ENCODE data around the gene HNRNPL.

The HNRNPL gene

GRCh38 chr19:38842439-38843174 is 7.2 kb downstream of the HNRNPL start:
- POLR2A ChIA-PET, result interaction anchor here (0.7 to 2.5 kb wide), 2 partner anchors 11 to 140 kb away, joined by 3 to 10 read pairs; partner anchors contain the start of gene ECH1
- DNase-seq (ENCODE audit: extremely low spot score), result no peak
- TF ChIP-seq CTCF (IDR thresholded peaks at IDR 0.05; ENCODE audit: control extremely low read depth, extremely low read depth, low read depth, missing control alignments), result no peak
- CTCF ChIA-PET, result no interaction called here

- no peak for TF ChIP-seq CTCF (IDR thresholded peaks at IDR 0.05; ENCODE audit: control extremely low read depth, extremely low read depth, low read depth, missing control alignments)
- no peak for DNase-seq (ENCODE audit: extremely low spot score)
- ChIA-PET CTCF (no interaction called here), POLR2A (interaction anchor here (0.7 to 2.5 kb wide), 2 partner anchors 10 to 139 kb away, joined by 3 to 10 read pairs; partner anchors contain the start of gene ECH1)
Measured at GRCh38 chr19:38841787-38842438, 7.9 kb downstream of the HNRNPL start.

GRCh38 chr19:38841180-38841766 is 8.5 kb downstream of the HNRNPL start:
- no peak for DNase-seq (ENCODE audit: extremely low spot score)
- ChIA-PET POLR2A (interaction anchor here (1.0 to 1.3 kb wide), 2 partner anchors 8 to 12 kb away, joined by 3 to 6 read pairs; no protein-coding TSS in a partner anchor), CTCF (interaction anchor here (0.9 to 1.4 kb wide), 2 partner anchors 8 to 46 kb away, joined by 4 to 5 read pairs; partner anchors contain the start of gene HNRNPL)
- TF ChIP-seq CTCF (IDR thresholded peaks at IDR 0.05; ENCODE audit: control extremely low read depth, extremely low read depth, low read depth, missing control alignments), result no peak

GRCh38 chr19:38840583-38840968 is 9.2 kb downstream of the HNRNPL start:
- CTCF ChIA-PET, result interaction anchor here (0.9 to 1.4 kb wide), 3 partner anchors 9 to 47 kb away, joined by 3 to 5 read pairs (median 4); partner anchors contain the start of gene HNRNPL
- TF ChIP-seq CTCF (IDR thresholded peaks at IDR 0.05; ENCODE audit: control extremely low read depth, extremely low read depth, low read depth, missing control alignments), result no peak
- DNase-seq (ENCODE audit: extremely low spot score), result no peak
- POLR2A ChIA-PET, result interaction anchor here (1.0 to 1.3 kb wide), 2 partner anchors 9 to 12 kb away, joined by 3 to 6 read pairs; no protein-coding TSS in a partner anchor

GRCh38 chr19:38839816-38840582 is 9.8 kb downstream of the HNRNPL start:
- POLR2A ChIA-PET, result interaction anchor here (0.6 to 1.3 kb wide), 3 partner anchors 11 to 231 kb away, joined by 3 to 9 read pairs (median 3); no protein-coding TSS in a partner anchor
- DNase-seq (ENCODE audit: extremely low spot score), result no peak
- CTCF ChIA-PET, result interaction anchor here (1.2 to 1.4 kb wide), 4 partner anchors 9 to 30 kb away, joined by 3 to 5 read pairs (median 4); partner anchors contain the start of gene HNRNPL
- TF ChIP-seq CTCF (IDR thresholded peaks at IDR 0.05; ENCODE audit: control extremely low read depth, extremely low read depth, low read depth, missing control alignments), result no peak
